ENCODE measurements around the gene FERMT3.

FERMT3 gene

GRCh38 chr11:64262271-64263002 lies 55.9 kb downstream of the FERMT3 start:
- TF ChIP-seq ISL1 (CRISPR knock-in tag; IDR thresholded peaks at IDR 0.05) = no peak
- no peak for TF ChIP-seq ARNTL (CRISPR knock-in tag; IDR thresholded peaks at IDR 0.05; ENCODE audit: borderline replicate concordance, low read depth)
- no peak for TF ChIP-seq PATZ1 (CRISPR knock-in tag; IDR thresholded peaks at IDR 0.05; ENCODE audit: borderline replicate concordance)
- TF ChIP-seq TSHZ2 (CRISPR knock-in tag; IDR thresholded peaks at IDR 0.05) = no peak
- no peak for TF ChIP-seq TOX (CRISPR knock-in tag; IDR thresholded peaks at IDR 0.05; ENCODE audit: borderline replicate concordance)
- TF ChIP-seq CSDC2 (CRISPR knock-in tag; IDR thresholded peaks at IDR 0.05) = no peak
- no peak for TF ChIP-seq CSRNP3 (CRISPR knock-in tag; IDR thresholded peaks at IDR 0.05)
- TF ChIP-seq PPARA (CRISPR knock-in tag; IDR thresholded peaks at IDR 0.05; ENCODE audit: borderline replicate concordance) = no peak
- TF ChIP-seq TCF4 (CRISPR knock-in tag; IDR thresholded peaks at IDR 0.05; ENCODE audit: borderline replicate concordance) = no peak
- TF ChIP-seq ZNF8 (CRISPR knock-in tag; IDR thresholded peaks at IDR 0.05) = no peak
- no peak for TF ChIP-seq ZNF70 (CRISPR knock-in tag; IDR thresholded peaks at IDR 0.05)
- TF ChIP-seq OSR1 (CRISPR knock-in tag; IDR thresholded peaks at IDR 0.05) = no peak
- TF ChIP-seq ZC3H10 (CRISPR knock-in tag; IDR thresholded peaks at IDR 0.05) = no peak
- no peak for TF ChIP-seq ZFP30 (CRISPR knock-in tag; IDR thresholded peaks at IDR 0.05)
- TF ChIP-seq POU6F1 (CRISPR knock-in tag; IDR thresholded peaks at IDR 0.05; ENCODE audit: borderline replicate concordance, low read depth) = no peak
- TF ChIP-seq GLIS3 (CRISPR knock-in tag; IDR thresholded peaks at IDR 0.05) = no peak
- no peak for TF ChIP-seq BACH2 (CRISPR knock-in tag; IDR thresholded peaks at IDR 0.05; ENCODE audit: borderline replicate concordance)
- TF ChIP-seq ZFP3 (CRISPR knock-in tag; IDR thresholded peaks at IDR 0.05) = no peak
- no peak for TF ChIP-seq CREB5 (CRISPR knock-in tag; IDR thresholded peaks at IDR 0.05; ENCODE audit: low read depth)
- ATAC-seq = no peak

- peak; percentile 34 for ATAC-seq
- TF ChIP-seq ZNF8 (CRISPR knock-in tag; IDR thresholded peaks at IDR 0.05) (no peak), ZFP3 (CRISPR knock-in tag; IDR thresholded peaks at IDR 0.05) (peak; percentile 63; the same call in 1 of the 2 replicates), ISL1 (CRISPR knock-in tag; IDR thresholded peaks at IDR 0.05) (no peak)
Observed at GRCh38 chr11:64263021-64263946, 56.8 kb downstream of the FERMT3 start.

- ATAC-seq = no peak
- TF ChIP-seq PATZ1 (CRISPR knock-in tag; IDR thresholded peaks at IDR 0.05; ENCODE audit: borderline replicate concordance) (no peak), ZNF565 (CRISPR knock-in tag; conservative IDR thresholded peaks at IDR 0.05; ENCODE audit: low read depth) (no peak), ARNTL (CRISPR knock-in tag; IDR thresholded peaks at IDR 0.05; ENCODE audit: borderline replicate concordance, low read depth) (no peak), SNAI2 (CRISPR knock-in tag; IDR thresholded peaks at IDR 0.05) (no peak), TSHZ2 (CRISPR knock-in tag; IDR thresholded peaks at IDR 0.05) (no peak), ZNF8 (CRISPR knock-in tag; IDR thresholded peaks at IDR 0.05) (no peak), CSDC2 (CRISPR knock-in tag; IDR thresholded peaks at IDR 0.05) (no peak)
Observed at GRCh38 chr11:64263947-64264317, 57.4 kb downstream of the FERMT3 start.
